RPMI7951 (cell line): ENCODE measurements around the gene DPH1. TPM values are rescaled to one million over a fixed set of nuclear protein-coding genes. Genes with fewer than 3 reads are reported as not detected.

Experiments
- DNase-seq: peaks from one replicate; pipeline ENCODE4 v3.0.0-alpha.2; 2012; ENCODE audit warnings: low read depth
- total RNA-seq: library from RNA; depleted of rRNA; stranded (reverse); fragments of >200 nt; shearing (Covaris generic); gene quantifications from 2 replicates; pipeline ENCODE4 v1.2.3, GENCODE V29; 2014

The DPH1 gene
- total RNA-seq, 1 experiment from 2014 or later: 16.3 TPM

DNA sequence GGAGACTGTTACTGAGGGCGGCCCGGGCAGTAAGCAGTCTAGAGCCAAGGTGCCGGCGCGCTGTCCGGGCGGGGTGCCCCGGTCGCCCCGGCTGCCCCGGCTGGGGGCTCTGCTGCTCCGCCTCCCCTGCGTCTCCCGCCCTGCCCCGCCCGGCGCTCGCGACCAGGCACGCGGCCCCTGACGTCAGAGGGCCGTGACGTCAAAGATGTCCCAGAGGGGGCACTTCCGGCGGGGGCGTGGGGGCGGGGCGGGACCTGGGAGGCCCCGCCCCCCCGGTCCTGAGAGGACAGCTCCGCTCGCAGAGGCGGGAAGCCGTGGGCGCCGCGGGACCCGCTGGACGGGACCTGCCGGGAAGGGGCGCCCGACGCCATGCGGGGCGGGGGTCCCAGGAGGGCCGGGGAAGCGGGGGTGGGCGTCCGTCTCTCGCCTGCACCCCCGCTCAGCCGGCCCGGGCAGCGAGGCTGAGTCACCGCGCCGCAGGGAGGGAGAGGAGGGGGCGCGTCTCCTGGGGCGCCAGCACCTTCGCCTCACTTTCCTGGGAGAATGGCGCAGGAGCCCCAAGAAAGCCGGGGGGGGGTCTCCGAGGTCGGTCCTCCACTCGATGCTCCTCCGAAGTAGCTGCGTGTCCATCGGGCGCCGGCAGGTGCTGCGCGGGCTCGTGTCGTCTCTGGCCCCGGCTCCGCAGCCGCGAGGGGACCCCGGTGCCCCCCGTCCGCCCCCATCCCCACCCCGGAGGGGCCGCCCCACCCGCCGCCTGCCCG is 20.5 kb downstream of the DPH1 start:
- DNase-seq: peak; percentile 68

DNA sequence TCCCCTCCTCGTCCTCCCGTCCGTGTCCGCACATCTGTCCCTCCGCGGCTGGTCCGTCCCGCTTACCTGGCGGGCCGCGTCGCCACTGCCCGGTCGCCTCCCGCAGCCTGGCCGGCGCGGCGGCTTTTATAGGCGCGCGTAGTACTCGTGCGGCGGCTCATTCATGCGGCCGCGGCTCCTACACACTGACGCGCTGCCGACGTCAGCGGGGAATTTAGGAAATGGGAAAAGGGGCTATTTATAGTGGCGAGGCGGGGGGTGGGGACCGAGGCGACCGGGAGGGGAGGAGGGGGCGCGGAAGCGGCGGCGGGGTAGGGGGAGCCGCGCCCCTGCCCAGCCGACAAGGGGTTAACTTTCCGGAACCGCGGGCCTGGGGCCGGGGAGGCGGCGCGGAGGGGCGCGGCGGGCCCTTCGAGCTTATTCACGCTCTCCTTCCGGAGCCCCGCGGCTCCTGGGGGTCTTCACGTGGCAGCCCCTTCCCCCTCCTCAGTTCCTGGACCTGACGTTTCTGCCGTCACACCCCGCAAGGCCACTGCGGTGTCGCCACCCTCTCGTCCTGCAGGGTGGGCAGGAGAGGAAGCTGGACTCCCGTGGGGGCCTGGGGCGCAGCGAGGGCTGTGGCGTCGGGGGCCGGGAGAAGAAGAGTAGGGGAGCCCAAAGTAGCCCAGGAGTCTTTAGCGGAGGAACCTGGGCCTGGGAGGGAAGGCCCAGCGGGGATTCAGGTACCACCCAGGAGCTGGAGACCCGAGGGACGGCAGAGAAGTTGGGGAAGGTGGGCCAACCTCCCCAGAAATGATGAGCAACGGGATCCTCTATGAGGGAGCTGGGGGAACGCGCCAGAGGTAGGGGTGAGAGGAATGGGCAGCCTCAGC is 21.3 kb downstream of the DPH1 start:
- DNase-seq: no peak

DNA sequence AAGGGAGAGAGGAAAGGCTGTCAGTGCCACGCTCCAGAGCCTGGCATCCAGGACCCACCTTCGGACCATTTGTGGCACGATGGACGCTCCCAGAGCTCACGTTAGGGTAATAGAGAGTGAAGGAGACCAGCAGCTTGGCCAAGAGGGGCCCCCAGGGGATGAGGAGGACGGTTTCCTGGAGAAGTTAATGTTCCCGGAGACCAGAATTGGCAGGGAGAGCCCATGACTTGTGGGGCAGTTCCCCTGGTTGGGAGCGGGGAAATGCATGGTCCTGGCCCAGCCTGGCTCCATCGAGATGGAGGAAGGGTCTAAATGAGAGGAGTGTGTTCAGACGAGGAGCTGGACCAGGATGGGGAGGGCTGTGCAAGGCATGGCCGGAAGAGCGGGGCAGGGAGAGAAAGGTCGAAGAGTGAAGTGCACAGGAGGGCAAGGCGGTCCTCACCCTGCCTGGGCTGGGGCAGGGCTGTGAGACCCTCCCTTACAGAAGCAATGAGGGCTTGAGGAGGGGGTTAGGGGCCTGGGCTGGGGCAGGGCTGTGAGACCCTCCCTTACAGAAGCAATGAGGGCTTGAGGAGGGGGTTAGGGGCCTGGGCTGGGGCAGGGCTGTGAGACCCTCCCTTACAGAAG is 22.1 kb downstream of the DPH1 start:
- DNase-seq: no peak

DNA sequence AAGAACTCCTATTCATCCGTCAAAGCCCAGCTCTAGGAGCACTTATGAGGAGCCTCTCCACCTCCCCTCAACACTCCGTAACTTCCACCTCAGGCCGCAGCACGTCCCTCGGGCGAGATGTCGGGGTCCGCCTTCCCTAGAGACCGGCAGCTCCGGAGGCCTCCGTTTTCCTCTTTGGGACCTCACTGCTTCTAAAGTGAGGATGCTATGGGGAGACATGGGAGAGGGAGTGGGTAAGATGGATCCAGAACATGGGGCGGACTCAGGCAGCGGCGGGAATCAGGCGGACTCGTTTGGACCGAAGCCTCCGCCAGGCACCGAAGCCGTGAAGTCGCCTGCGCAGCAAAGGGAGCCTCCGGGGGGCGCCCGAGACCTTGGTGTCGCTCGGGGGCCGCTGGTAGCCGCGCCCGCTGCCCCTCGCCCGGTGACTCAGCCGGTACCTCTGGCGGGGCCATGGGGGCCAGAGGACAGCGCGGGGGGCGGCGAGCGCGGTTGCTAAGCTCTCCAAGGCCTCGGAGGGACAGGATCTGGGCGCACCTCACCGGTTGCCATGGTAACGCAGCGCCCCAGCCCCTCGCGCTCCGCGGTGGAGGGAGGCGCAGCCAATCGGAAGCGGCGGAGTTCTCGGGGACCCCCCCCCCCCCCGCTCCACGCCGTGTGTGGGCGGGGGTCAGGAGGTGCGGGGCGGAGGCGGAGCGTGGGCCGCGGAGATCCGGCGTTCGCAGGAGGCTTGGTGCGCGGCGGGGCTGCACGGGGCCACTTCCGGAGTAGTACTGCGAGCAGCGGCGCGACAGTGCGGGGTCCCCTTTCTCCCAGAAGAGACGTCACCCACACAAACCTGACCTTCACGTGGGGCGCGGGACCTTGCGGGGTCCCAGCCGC is 23.7 kb downstream of the DPH1 start:
- DNase-seq: peak; percentile 81

DNA sequence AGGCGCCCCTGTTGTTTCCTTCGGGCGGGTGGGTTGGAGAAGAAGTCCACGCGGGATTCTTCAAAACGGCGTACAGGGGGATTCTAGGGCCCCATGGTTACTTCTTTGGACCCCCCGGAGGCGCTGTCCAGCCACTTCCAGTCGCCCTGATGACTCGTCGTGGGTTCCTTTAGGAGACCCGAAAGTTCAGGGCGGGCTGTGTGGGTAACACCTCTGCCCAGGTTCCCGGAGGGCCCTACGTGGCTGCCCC is 24.2 kb downstream of the DPH1 start:
- DNase-seq: no peak

DNA sequence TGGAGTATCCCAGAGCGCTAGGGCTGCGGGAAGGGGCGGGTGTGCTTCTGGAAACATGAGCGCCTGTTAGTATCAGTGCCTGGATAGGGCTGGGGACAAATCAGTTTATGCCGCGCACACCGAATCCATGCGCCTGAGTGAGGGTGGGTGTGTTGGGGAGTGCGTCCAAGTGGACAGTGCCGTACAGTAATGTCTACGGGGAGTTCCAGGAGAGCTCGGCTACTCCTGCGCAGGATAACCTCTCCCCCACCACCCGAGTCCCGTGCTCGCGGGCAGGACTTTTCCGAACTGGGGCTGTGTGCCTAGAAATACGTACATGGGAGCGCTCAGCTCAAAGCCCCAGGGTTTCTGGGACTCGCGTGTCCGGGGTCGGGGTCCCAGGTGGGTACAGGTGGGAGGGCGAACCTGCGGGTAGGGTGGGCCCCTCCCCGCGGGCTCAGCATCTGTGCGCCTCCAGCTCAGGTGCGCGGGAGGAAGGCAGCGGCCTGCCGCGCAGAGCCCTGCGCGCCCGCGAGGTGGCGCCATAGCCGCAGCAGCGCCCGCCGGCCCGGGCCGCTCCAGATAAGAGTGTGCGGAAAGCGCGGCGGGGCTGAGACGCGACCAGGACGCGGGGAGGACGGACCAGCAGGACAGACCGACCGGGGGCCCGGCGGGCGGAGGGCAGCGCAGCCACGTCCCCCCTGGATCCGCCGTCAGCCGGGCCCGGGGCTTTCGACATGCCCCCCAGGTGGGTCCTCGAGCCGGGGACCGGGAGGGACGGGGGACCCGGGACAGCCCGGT is 24.7 kb downstream of the DPH1 start, which contains the start of gene HIC1:
Gene HIC1 (plus strand): TSS at position 592 of the 780 bp plus-strand sequence. CDS start 1,588 bp downstream, outside the sequence.
- DNase-seq: peak; percentile 71

DNA sequence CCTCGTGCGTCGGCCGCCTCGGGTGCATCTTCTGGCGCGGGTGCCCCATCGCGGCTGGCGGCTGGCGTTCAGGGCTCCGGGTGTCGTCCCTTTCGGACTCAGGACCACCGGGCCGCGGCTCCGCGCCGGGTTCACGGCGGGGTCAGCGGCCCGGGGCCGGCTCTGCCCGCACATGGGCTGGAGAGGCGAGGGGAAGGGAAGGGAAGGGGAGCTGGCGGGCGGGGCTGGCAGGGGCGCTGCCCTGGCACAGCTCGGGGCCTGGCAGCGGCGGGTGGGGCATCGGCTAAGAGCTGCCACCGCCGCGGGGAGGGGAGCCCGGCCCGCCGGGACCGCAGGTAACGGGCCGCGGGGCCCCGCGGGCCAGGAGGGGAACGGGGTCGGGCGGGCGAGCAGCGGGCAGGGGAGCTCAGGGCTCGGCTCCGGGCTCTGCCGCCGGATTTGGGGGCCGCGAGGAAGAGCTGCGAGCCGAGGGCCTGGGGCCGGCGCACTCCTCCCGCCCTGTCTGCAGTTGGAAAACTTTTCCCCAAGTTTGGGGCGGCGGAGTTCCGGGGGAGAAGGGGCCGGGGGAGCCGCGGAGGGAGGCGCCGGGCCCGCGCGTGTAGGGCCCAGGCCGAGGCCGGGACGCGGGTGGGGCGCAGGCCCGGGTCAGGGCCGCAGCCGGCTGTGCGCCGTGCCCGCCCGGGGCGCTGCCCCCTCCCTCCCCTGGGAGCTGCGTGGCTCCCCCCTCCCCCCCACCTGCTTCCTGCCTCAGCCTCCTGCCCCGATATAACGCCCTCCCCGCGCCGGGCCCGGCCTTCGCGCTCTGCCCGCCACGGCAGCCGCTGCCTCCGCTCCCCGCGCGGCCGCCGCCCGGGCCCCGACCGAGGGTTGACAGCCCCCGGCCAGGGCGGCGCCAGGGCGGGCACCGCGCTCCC is 25.6 kb downstream of the DPH1 start:
- peak; percentile 42 for DNase-seq

DNA sequence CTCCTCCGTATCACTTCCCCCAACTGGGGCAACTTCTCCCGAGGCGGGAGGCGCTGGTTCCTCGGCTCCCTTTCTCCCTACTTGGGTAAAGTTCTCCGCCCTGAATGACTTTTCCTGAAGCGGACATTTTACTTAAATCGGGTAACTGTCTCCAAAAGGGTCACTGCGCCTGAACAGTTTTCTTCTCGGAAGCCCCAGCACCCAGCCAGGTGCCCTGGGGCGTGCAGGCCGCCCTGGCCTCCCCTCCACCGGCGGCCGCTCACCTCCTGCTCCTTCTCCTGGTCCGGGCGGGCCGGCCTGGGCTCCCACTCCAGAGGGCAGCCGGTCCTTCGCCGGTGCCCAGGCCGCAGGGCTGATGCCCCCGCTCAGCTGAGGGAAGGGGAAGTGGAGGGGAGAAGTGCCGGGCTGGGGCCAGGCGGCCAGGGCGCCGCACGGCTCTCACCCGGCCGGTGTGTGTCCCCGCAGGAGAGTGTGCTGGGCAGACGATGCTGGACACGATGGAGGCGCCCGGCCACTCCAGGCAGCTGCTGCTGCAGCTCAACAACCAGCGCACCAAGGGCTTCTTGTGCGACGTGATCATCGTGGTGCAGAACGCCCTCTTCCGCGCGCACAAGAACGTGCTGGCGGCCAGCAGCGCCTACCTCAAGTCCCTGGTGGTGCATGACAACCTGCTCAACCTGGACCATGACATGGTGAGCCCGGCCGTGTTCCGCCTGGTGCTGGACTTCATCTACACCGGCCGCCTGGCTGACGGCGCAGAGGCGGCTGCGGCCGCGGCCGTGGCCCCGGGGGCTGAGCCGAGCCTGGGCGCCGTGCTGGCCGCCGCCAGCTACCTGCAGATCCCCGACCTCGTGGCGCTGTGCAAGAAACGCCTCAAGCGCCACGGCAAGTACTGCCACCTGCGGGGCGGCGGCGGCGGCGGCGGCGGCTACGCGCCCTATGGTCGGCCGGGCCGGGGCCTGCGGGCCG is 26.5 kb downstream of the DPH1 start:
- DNase-seq: no peak

DNA sequence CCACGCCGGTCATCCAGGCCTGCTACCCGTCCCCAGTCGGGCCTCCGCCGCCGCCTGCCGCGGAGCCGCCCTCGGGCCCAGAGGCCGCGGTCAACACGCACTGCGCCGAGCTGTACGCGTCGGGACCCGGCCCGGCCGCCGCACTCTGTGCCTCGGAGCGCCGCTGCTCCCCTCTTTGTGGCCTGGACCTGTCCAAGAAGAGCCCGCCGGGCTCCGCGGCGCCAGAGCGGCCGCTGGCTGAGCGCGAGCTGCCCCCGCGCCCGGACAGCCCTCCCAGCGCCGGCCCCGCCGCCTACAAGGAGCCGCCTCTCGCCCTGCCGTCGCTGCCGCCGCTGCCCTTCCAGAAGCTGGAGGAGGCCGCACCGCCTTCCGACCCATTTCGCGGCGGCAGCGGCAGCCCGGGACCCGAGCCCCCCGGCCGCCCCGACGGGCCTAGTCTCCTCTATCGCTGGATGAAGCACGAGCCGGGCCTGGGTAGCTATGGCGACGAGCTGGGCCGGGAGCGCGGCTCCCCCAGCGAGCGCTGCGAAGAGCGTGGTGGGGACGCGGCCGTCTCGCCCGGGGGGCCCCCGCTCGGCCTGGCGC is 27.3 kb downstream of the DPH1 start:
- no peak for DNase-seq

DNA sequence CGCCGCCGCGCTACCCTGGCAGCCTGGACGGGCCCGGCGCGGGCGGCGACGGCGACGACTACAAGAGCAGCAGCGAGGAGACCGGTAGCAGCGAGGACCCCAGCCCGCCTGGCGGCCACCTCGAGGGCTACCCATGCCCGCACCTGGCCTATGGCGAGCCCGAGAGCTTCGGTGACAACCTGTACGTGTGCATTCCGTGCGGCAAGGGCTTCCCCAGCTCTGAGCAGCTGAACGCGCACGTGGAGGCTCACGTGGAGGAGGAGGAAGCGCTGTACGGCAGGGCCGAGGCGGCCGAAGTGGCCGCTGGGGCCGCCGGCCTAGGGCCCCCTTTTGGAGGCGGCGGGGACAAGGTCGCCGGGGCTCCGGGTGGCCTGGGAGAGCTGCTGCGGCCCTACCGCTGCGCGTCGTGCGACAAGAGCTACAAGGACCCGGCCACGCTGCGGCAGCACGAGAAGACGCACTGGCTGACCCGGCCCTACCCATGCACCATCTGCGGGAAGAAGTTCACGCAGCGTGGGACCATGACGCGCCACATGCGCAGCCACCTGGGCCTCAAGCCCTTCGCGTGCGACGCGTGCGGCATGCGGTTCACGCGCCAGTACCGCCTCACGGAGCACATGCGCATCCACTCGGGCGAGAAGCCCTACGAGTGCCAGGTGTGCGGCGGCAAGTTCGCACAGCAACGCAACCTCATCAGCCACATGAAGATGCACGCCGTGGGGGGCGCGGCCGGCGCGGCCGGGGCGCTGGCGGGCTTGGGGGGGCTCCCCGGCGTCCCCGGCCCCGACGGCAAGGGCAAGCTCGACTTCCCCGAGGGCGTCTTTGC is 28.0 kb downstream of the DPH1 start:
- no peak for DNase-seq

DNA sequence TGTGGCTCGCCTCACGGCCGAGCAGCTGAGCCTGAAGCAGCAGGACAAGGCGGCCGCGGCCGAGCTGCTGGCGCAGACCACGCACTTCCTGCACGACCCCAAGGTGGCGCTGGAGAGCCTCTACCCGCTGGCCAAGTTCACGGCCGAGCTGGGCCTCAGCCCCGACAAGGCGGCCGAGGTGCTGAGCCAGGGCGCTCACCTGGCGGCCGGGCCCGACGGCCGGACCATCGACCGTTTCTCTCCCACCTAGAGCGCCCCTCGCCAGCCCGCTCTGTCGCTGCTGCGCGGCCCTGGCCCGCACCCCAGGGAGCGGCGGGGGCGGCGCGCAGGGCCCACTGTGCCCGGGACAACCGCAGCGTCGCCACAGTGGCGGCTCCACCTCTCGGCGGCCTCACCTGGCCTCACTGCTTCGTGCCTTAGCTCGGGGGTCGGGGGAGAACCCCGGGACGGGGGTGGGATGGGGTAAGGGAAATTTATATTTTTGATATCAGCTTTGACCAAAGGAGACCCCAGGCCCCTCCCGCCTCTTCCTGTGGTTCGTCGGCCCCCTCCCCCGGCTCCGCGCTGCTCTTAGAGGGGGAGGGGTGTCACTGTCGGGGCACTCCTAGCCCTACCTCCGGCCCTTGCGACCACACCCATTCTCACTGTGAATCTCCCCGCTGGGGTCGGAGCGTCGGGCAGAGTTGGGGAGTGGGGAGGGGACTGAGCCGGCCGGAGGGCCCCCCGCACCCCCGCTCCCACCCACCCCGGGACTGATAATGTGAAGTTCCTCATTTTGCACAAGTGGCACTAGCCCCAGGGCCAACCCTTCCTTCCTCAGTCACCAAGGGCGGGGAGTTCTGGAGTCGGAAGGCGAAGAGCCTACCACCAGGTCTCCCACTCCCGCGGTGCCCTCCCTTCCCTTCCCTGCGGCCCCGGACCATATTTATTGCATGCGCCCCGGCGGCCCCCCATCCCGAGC is 28.9 kb downstream of the DPH1 start:
- DNase-seq: no peak

DNA sequence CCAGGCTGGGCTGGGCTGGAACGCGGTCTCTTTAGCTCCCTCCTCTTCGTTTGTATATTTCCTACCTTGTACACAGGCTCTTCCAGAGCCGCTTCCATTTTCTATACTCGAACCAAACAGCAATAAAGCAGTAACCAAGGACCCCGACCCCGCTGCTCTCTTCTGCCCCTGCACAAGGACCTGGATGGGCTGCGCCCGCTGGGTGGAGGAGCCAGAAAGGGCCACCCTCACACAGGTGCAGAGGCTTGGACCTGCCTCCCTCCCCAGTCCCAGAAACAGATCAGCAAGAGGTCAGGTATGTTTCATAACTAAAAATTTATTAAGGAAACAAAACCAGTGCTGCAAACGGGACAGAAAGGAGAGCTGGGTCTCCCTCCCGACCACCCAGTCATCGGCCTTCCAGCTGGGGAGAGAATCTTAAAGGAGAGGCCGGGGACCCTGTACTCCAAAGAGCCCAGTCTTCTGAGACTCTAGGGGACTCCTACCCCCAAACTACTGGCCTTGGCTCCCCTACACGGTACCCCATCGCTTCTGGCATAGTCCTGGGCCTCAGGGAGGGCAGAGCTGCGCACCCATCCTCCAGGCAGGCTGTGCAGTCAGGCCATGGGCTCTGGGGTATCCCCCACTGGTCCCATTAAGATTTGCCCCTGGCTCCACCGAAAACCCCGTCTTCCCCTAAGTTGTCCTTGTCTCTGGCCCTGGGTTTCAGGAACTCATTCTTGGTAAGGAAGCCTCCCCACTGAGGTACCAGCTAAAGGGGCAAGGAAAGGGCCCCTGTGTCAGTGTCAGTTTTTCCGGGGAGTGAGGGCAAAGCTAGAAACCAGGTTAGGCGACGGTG is 29.8 kb downstream of the DPH1 start:
- DNase-seq: no peak

DNA sequence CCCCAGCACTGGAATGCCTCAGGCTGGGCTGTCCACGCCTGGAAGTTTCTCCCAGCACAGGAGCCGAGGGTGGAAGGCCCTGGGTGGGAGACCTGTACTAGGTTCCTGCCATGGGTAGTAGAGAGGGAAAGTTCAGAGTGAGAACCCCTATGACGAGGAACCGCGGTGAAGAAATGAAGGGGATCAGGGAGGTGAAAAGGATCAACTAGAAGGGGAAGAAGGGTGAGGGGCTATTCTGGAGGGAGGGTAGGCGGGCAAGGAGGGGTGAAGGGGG is 30.4 kb downstream of the DPH1 start:
- DNase-seq: no peak

DNA sequence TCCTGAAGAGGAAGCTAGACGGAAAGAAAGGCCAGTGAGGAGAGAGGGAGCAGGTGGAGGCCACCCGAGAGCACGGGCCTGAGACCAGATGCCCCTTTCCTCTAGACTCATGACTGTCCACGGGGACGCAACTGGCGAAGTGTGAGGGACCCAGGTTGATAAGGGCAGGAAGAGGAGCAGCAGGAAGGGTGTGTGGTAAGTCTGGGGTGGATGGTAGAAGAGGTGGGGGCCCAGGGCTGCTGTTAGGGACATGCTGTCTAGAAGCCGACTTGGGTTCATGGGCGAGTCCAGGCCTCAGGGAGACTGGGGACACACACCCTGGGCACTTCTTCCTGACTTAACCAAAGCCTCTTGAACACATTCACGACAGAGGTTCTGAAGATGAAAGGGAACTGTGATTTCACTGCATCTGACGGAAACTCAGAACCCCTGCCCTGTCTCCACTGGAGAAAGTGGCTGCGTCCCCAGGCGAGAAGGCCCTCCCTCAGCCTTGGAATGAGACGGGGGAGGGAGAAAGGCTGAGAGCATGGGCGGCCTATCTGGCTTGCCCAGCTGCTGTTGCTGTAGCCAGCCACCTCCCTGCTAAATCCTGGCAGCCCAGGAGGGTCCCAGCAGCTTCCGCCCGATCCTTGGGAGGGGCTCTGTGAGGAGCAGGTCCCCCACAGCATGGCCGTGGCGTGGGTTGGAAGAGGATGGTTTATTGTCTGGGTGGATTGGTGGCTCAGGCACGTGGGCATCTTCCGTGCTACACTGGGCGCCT is 30.9 kb downstream of the DPH1 start:
- DNase-seq: no peak

DNA sequence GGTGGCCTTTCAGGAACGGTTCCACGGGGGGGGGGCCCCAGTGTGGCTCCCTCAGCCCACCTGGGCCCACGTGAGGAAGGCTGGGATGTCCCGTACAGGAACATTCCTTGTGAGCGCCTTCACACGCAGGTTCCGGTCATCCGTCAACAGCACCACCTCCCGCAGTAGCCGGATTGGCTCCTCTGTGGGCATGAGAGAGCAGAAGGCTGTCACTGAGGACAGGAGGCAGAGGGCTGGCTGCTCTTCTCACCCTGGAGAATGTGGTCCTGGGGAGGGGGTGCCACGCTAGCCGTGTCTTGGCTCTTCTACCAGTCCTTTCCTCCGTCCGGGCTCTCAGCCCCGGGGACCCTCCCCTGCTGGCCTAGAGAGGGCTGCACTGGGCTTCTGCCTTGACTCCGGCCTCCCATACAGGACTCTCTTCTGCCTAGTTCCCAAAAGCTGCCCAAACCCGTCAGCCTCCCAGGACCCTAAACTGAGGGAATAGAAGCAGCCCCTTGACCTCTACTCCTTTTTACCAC is 31.5 kb downstream of the DPH1 start:
- DNase-seq: no peak
